GM12891 (cell line): ENCODE results near the gene PAFAH1B2.

Experiments
- POLR2A ChIP-seq: IDR thresholded peaks from 2 replicates; pipeline ENCODE4 v1.6.1; 2011; ENCODE audit warnings: low read depth, low read length, control low read depth
- POLR2AphosphoS5 ChIP-seq: IDR thresholded peaks from 2 replicates; pipeline ENCODE4 v1.6.1; 2011; ENCODE audit warnings: low read depth, low read length, control low read depth

DNA sequence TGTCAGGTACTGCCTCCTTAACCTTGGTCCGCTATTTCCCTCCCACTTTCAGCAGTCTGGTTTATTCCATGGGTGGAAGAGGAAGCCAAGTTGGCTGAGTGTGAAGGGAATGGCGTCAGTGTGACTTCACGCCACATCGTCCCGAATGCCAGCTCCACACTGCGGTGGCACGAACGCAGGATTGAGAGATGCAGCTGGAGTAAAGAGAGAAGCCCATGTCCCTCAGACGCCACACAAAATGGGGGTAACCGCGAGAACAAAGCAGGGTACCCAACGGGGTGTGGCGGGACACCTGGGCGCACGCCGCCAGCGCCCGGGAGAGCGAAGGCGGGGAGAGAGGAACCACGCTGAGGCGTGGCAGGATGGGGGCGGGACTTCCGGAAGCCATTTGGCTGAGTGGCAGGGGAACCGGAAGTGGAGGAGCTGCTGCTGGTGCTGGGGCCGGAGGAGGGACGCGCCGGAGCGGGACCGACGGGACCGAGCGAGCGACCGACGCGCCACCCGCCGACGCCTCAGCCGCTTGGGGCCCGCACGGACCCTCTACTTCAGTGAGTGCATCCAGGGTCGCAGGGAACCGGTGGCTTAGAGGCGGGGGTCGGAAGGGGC is at the start of gene PAFAH1B2:
- peak; percentile 42; the same call in 1 of the 2 replicates for TF ChIP-seq POLR2A
- peak; percentile 48; the same call in 1 of the 2 replicates for TF ChIP-seq POLR2AphosphoS5
